Colon (tissue), 2 donors: ENCODE measurements around the gene FNIP1.
"Not testable (repeated sequence)": the region's sequence is repeated elsewhere in the genome, so short reads cannot be mapped to it uniquely, and the experiment has no call there.

Experiments
- FAIRE-seq: peaks from 2 replicates; lab custom pipeline; 2012; peaks lifted over from hg19 to GRCh38; lab: Jason Lieb, UNC
- donor health status: control.
- donor health status: control.

FNIP1 gene

DNA sequence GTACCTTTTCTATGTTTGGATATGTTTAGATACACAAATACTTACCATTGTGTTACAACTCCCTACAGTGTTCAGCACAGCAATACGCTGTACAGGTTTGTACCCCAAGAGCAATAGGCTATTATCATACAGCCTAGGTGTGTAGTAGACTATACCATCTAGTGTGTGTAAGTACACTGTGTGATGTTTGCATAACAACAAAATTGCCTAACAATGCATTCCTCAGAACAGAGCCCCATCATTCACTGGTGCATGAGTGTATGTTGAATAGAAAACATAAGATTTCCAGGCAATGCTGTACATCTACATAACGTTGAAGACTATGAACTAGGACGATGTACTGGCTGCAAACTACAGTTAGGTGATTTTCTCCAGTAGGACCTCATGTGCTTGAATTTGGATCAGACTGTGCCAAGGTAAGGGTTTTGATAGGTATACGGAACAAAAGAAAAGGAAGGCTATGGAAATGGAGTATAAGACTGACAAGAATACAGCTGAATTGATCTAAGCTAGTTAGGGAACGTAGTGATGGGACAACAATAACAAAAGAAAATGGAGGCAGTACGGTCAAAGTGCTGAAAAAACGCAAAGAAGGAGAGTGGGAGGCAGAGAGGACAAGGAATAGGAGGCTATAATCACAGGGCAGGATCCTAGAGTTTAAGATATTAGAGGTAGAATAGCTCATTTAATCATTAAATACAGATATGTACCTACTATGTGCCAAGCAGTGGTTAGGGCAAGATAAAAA lies 46.9 kb downstream of the FNIP1 start:
- FAIRE-seq: no peak

DNA sequence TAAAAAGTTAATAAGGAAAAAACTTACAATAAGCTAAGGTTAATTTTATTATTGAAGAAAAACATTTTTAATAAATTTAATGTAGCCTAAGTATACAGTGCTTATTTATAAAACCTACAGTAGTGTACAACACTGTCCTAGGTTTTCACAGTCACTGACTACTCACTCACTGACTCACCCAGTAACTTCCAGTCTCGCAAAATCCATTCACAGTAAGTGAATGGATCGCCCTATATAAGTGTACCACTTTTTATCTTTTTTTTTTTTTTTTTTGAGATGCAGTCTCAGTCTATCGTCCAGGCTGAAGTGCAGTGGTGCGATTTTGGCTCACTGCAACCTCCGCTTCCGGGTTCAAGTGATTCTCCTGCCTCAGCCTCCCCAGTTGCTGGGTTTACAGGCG lies 47.7 kb downstream of the FNIP1 start:
- FAIRE-seq: no peak

DNA sequence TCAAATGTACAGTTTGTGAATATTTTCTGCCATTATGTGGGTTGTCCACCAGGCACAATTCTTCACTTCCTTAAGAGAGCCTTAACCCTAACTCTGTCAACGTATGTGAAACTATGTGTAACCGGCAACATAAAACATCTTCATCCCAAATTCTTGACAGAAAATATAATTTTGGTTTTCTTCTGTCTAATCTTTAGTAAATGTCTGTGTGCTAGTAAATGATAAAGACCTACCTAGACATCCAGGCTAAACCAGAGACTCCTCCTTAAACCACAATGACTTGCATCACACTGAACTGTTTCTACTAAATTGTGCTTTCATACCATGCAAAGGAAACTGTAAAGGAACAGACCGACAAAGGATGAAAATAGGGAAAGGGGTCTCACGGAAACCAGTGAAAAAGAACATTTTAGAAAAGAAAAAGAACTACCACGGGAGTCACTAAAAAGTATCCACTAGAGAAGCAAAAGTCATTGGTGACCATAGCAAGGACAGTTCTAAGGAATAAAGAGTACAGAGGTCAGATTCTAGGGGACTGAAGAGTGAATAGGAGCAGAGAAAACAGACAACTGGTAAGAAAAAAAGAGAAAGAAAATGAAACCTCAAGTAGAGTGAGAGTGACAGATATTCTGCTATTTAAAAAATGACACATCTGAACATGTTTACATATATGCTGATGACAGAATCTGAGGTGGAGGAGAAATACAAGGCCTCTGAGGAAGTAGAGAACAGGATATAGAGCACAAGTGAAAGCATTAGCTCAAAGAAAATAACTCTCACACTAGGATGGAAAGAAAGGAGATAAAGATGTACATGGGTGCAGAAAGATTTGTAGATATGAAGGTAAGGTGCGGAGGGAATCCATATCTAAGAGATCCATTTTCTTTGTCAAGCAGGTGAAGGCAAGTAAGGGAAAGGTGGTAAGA lies 49.4 kb downstream of the FNIP1 start:
- no peak for FAIRE-seq

DNA sequence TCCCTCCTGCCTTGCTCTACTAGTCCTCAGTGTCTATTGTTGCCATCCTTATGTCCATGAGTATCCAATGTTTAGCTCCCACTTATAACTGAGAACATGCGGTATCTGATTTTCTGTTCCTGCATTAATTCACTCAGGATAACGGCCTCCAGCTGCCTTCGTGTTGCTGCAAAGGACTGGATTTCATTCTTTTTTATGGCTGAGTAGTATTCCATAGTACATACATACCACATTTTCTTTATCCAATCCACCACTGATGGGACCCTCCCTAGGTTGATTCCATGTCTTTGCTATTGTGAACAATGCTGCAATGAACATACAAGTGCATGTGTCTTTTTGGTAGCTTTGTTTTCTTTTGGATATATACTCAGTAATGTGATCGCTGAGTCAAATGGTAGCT lies 50.4 kb downstream of the FNIP1 start:
- no peak for FAIRE-seq

DNA sequence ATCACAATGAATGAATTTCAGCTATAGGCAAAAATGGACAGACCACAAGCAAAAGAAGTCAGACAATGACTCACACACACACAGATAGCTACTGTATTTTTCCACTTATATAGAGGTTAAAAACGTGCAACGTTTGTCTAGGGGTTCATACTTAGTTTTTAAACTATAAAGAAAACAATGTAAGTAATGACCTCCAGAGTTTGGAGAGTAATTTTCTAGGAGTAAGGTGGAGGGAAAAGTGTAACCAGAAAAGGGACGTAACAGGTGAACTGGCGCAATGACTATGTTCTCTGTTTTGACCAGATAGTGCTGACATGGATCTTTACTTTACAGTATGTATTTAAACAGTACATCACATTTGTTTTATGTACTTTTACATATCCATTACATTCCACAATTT lies 51.1 kb downstream of the FNIP1 start:
- FAIRE-seq: no peak

DNA sequence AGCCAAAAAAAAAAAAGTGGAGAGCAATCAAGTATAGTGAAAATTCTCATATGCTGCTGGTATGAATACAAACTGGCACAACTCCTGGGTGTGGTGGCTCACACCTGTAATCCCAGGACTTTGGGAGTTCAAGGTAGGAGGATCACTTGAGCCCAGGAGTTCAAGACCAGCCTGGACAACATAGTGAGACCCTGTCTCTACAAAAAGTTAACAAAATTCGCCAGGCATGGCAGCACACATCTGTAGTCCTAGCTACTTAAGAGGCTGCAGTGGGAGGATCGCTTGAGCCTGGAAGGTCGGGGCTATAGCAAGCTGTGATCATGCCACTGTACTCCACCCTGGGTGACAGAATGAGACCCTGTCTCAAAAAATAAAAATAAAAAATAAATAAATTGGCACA lies 51.7 kb downstream of the FNIP1 start:
- FAIRE-seq: no peak

DNA sequence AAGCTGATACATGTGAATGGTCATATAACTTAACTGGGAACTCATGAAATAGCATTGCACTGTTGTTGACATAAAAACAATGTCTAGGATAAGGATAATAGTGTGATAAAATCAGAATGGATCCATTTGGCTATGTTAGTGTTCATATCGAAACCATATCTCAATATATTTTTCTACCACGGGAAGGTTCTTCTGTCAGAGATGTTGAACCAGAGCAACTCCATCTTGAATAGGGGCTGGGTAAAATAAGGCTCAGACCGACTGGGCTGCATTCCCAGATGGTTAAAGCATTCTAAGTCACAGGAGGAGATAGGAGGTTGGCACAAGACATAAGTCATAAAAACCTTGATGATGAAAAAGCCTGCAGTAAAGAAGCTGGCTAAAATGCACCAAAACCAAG lies 56.3 kb downstream of the FNIP1 start:
- FAIRE-seq: no peak

DNA sequence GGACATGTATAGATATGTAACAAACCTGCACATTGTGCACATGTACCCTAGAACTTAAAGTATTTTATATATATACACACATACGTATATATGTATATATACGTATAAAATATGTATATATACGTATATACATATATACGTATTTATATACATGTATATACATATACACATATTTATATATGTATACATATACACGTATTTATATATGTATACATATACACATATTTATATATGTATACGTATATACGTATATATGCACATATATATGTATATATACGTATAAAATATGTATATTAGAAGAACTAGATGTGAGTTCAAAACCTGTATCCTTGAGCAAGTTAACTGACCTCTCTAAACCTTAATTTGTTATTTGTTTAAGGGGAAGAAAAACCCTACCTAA lies 61.4 kb downstream of the FNIP1 start:
- peak; percentile 31 for FAIRE-seq

DNA sequence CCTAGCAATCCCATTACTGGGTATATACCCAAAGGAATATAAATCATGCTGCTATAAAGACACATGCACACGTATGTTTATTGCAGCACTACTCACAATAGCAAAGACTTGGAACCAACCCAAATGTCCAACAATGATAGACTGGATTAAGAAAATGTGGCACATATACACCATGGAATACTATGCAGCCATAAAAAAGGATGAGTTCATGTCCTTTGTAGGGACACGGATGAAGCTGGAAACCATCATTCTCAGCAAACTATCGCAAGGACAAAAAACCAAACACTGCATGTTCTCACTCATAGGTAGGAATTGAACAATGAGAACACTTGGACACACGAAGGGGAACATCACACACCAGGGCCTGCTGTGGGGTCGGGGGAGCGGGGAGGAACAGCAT lies 61.9 kb downstream of the FNIP1 start:
- not testable (repeated sequence) for FAIRE-seq

DNA sequence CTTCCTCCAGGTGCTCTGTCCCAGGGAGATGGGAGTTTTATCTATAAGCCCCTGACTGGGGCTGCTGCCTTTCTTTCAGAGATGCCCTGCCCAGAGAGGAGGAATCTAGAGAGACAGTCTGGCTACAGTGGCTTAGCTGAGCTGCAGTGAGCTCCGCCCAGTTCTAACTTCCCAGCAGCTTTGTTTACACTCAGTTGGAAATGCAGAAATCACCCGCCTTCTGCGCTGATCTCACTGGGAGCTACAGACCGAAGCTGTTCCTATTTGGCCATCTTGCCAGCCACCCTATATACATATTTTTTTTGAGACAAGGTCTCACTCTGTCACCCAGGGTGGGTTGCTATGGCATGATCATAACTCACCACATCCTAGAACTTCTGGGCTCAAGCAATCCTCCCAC lies 67.5 kb downstream of the FNIP1 start:
- FAIRE-seq: not testable (repeated sequence)

DNA sequence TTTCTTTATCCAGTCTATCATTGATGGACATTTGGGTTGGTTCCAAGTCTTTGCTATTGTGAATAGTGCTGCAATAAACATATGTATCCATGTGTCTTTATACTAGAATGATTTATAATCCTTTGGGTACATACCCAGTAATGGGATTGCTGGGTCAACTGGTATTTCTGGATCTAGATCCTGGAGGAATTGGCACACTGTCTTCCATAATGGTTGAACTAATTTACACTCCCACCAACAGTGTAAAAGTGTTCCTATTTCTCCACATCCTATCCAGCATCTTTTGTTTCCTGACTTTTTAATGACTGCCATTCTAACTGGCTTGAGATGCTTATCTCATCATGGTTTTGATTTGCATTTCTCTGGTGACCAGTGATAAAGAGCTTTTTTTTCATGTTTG lies 72.7 kb downstream of the FNIP1 start:
- not testable (repeated sequence) for FAIRE-seq

DNA sequence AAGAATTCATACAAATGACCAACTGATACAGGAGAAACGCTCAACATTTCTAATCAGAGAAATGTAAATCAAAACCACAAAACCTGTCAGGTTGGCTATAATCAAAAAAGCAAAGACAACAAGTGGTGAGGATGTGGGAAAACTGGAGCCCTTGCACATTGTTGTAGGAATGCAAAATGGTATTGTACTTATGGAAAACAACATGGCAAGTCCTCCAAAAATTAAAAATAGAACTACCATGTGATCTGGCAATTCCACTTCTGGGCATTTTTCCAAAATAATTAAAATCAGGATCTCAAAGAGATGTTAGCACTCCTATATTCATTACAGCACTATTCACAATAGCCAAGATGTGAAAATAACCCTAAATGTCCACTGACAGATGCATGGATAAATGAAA lies 76.1 kb downstream of the FNIP1 start:
- no peak for FAIRE-seq

DNA sequence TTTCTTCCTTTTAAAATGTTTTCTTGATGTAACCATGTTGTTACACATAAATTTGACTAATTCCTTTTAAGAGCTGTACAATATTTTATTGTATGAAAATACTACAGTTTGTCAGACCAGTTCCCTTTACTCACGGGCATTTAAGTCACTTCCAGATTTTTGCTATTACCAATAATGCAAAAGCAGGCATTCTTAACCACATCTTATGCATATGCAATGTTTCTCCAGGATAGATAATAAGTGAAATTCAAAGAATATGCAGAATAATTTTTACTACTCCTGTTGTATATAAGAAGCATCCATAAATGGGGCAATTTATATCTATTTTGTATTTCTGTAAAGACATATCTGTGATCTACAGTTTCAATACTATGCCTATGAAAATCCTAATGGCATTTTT lies 77.3 kb downstream of the FNIP1 start:
- no peak for FAIRE-seq

DNA sequence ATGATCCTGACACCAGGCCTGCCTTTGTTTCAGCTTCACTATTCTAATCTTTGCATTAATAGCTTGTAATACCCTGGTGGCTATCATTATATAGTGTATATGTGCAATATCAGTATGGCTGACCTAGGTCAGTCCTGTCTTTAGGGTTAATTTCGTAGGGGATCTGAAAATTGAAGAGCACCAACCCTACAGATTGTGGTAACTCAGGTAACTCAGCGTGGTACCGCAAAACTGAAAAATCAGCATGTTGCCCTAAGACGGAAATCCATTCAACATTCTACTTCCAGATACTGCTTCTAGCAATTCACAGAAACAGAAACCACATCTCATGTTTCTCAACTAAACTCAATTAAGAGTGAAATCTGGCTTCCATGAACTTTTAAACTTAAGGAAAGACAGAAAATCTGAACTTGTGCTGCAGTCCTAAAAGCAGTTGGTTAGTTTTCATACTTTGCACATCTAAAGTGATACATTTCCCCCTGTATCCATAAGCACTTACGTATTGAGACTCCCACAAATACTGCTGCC lies 78.3 kb downstream of the FNIP1 start:
- FAIRE-seq: no peak

DNA sequence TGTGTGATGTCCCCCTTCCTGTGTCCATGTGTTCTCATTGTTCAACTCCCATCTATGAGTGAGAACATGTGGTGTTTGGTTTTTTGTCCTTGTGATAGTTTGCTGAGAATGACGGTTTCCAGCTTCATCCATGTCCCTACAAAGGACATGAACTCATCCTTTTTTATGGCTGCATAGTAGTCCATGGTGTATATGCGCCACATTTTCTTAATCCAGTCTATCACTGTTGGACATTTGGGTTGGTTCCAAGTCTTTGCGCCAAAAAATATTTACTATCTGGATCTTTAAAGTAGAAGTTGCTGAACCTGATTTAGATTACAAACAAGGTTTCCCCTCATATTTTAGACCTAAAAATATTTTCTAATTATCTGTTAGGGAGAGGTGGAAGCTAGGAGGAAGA lies 79.7 kb downstream of the FNIP1 start:
- FAIRE-seq: not testable (repeated sequence)

DNA sequence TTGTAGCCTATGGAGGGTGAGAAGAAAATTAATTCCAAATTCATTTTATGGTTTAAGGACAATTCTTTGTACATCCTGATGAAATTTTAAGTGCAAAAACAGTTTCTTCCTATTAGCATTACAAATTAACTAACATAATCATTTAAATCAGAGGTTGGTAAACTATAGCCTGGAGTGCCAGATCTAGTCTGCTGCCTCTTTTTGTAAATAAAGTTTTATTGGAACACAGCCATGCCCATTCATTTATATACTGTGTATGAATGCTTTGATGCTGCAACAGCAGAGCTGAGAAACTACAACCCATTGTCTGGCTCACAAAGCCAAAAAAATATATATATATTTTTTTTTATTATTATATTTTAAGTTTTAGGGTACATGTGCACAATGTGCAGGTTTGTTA lies 80.2 kb downstream of the FNIP1 start:
- FAIRE-seq: no peak

DNA sequence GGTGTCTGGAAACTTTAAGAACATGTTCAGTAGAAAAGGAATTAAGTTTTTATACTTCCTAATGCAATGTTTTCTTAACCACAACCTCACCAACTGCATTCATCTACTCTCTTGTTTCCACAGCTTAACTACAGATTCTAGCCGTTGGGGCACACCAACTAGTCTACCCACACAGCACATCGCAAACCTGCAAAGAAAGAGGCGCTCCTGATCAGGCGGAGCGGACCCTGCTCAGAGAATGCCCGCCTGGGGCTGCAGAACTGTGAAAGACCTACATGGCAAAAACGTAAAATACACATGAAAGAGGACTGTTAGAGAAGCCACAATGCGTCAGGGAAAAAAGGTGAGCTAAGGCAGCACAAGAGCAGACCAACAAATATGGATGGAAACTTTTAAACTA lies 86.4 kb downstream of the FNIP1 start:
- FAIRE-seq: no peak

DNA sequence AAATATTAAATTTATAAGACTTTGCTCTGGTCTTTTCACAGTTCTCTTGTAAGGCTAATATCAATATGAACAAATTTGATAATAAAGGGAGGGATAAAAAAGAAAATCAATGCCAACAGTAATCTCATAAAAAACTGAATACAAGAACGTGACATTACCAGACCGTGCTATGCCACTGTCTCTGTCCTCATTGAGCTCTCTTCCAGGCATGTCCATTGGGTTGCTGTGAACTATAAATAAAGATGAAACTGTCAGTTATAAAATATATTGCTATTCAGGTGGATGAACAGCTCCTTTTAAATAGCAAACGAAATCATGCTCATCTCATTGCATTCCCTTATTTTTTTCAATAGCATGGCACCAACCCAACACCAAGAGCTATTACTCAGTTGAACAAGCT lies 87.8 kb downstream of the FNIP1 start:
- FAIRE-seq: no peak

DNA sequence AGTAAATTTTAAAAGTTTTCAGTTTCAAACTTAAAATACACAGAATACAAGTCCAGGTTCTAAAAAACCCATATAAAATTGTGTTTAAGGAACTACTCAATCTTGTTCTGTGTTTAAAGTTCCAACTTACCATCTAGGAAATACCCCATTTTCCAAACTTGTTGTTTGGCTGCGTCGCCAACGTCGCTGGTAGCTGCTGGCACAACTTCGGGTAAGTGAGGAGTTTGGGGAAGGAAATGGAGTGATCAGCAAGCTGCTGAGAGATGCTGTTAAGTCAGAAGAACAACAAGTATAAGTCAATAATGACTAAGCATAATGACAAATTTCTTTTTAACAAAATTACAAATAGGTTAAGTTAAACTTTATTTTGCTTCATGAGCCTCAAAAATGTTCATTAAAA lies 90.5 kb downstream of the FNIP1 start:
- FAIRE-seq: no peak

DNA sequence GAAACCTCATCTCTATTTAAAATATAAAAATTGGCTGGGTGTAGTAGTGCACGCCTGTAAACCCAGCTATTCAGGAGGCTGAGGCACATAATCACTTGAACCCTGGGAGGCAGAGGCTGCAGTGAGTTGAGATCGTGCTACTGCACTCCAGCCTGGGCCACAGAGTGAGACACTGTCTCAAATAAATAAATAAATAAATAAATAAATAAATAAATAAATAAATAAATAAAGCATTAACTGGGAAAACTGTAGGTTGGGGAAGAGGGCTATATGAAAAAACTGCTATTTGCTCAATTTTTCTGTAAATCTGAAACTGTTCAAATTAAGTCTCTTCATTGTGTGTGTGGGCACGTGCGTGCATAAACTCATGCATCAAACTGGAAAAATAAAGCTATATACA lies 101.9 kb downstream of the FNIP1 start:
- FAIRE-seq: no peak

DNA sequence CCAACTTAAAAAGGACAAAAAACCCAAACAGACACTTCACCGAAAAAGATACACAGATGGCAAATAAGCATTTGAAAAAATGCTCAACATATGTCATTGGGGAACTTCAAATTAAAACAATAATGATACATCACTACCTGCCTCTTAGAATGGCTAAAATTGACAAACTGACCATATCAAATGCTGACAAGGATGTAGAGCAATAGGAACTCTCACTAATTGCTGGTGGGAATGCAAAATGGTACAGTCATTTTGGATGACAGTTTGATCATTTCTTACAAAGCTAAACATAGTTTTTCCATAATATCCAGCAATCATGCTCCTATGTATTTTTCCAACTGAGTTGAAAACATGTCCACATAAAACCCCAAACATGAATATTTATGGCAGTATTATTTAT lies 102.9 kb downstream of the FNIP1 start:
- FAIRE-seq: no peak

DNA sequence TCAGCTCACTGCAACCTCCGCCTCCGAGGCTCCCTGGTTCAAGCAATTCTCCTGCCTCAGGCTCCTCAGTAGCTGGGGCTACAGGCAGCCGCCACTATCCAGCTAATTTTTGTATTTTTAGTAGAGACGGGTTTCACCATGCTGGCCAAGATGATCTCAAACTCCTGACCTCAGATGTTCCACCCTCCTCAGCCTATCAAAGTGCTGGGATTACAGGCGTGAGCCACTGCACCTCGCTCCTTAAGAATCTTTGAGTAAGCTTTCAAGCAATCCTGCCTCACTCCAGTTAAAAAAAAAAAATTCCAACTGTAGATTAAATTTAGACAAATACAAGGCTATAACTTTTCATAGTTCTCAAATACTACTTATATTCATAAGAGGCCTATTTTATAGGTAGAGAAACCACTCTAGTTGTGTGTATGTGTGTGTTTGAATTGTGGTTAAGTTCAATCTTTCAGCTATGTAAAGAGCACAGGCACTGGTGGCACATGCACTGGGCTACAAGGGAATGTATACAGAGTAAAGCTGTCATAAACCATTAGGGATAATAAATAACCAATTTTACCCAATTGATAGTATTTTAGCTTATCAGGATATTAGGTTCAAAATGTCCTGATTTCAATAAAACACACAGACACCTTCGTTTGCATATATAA lies 111.2 kb downstream of the FNIP1 start:
- no peak for FAIRE-seq

DNA sequence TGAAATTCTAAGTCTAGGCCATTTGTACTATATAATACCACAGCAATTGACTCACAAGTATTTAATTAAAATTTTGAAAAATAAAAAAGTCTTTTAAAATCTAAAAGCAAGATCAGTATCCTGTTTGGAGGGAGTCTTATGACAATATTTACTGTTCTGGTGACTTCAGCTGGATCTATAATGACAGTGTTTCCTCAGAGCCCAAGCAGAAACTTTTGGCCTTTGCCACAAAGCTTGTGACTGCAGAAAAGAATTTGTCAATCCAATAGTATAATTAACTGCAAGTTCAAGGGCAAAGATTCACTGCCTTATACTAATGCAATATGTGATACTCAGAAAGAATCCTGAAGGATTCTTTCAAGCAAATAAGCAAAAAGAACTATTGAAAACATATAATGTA lies 112.2 kb downstream of the FNIP1 start:
- FAIRE-seq: no peak
